NCI-H1436 treated with DMSO at 0.1 percent for 48 hours (cell line): ENCODE results near the gene DNM3.
"Not testable (repeated sequence)": the region's sequence is repeated elsewhere in the genome, so short reads cannot be mapped to it uniquely, and the experiment has no call there.

Experiments used
- DNase-seq: peaks from one replicate; lab custom pipeline; 2025; lab: John Stamatoyannopoulos, UW

Gene DNM3

DNA sequence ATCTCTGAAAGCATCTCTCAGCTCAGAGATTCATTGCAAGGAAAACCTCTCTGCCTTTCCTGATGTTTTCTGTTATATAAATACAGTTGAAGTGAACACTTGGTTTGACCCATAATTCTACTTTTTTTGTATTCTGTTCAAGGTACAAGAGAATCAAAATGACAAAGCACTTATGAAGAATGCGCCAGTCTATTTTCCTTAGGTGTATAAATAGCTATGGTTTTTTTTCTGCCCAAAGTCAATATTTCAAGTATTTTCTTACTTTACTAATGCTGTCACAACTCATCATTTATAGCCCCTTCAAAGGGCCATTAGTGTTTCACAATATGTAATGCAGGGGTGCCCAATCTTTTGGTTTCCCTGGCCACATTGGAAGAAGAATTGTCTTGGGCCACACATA lies 436.7 kb downstream of the DNM3 start:
- no peak for DNase-seq

DNA sequence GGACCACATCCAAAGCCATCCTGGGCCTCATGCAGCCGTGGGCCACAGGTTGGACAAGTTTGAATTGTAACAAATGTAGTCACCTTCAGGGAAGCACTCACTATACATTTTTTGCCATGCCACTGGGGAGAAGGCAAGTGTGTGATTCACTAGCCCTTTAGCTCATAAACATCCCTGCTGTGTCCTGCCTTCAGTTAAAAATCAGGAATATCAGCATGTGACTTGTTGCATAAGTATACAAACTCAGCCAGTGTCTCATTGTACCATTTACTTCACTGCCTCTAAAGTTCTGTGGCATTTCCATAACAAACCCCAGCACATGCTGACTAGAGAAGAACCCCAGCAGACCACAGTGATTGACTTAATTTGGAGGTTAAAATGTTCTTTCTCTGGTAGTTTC lies 437.2 kb downstream of the DNM3 start:
- no peak for DNase-seq

DNA sequence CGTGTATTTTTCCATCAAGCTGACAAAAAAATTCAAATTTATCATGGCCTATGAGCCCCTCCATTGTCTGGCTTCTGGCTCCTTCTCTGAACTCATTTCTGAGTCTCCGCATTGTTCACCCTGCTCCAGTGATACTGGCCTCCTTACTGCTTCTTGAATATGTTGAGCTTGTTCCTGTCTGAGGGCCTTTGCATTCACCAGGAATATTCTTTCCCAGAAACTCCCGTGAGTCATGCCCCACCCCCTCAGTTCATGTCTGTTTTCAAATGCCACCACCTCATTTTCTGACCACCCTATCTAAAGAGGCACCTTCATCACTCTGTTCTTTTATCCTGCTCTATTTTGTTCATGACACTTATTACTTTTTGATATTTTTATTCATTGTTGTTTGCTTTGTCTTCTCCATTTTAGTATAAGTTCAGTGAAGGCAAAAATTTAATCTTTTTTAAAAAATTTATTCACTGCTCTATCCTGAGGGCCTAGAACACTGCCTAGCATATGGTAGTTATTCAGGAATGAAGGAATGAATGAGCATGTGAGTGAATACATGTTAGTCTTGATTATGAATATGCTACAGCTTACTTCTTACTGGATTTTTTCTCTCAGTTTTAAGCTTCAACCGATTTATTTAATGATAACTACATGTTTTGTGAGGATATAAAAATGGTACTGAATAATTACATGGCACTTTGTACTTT lies 438.8 kb downstream of the DNM3 start:
- DNase-seq = no peak

DNA sequence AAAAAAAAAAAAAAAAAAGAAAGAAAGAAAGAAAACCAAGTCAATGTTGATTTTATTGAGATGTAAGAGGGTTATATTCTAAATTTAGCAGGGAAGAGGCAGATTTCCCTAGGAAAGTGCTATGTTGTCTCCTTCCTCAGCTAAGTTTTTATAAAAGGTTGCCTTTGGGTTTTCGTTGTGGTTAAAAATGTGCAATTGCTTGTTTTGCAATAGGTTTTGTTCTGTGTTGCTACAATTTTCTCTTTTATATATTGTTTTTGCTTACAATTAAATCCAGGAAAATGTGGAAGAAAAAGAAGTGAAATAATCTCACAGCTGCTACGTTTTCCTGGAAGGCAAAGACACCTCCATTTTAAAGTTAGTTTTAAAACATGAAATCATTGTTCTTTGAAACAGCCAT lies 442.5 kb downstream of the DNM3 start:
- no peak for DNase-seq

DNA sequence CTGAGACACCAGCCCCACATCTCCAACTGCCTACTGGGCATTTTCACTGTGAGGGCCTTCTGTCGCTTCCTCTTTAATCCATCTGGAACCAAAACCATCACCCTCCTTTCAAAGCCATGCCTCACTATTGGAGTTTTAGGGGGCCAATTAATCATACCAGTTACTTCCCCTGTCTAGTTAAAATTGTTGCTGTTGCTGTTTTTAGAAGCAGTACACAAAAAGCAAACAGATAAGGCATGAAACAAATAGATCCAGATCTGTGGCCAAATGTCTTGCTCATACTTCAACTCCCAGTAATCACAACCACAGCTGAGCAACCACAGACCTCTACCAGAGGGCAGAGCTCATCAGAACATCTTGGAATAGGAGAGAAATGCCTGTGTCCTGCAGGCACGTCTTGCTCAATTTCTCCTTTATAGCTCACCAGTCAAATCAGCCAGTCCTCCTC lies 445.4 kb downstream of the DNM3 start:
- no peak for DNase-seq

DNA sequence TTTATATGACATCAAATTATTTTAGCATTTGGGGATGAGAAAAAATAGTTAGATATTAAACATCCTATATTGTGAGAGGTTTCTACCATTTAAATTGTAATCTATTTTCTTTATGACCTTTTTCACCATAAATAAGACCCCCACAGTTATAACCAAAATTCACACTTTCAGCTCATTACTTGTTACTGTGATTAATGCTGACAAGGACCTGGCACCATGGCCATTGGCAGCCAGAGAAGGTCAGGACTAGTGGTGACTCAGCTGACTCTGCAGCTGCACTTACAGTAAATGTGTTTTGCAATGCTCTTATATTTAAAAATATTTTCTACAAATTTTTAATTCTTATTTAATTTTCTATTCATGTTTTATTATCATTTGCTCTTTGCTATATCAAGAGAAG lies 445.9 kb downstream of the DNM3 start:
- no peak for DNase-seq

DNA sequence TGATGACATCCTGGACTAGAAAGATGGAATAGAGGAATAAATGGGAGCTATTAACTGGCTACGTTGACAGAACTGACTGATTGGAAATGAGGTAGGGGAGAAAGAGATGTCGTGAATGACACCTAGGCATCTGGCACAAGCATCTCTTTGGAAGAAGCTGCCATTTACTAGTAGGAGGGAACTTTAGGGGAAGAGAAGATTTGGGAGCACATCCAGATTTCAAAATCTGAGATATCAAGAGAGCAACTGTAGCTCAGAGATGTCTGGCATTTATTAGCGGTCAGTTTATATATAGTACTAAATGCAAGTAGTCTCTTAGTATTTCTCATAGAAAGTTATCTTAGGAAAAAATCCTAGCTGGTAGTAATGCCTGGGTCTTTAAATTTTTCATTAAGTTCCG lies 447.3 kb downstream of the DNM3 start:
- DNase-seq = no peak

DNA sequence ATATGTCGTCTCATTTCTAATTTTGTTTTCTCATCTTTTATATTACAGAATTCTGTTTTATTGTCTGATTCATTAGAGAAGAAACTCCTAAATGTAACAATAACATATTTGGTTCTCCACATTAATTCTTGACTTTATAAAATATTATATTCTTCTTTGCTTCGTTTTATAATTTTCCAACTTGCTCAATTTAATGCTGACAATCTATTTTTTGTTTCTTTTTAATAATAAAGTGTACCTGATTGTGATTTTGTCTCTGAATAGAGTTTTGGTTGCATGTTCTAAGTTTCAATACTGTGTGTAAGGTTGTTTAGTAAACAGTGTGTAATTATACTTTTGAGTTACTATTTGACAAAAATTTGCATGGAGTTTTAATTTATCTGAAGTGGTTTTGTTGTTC lies 448.1 kb downstream of the DNM3 start:
- no peak for DNase-seq

DNA sequence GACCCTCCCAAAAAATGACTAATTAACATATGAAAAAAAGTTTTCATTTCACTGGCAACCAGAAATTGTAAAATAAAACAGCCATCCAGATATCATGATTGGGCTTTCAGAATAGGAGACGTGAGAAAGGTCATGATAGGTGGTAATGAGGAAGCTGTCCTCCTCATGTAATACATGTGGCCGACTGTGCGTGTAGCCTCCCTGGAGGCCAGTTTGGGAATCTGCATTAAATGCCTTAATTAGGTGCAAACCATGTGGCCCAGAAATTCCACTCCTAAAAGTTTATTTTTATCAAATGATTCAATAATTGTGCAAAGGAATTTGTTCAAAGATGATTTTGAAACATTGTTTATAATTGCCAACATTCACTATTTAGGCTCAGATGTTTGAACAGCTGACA lies 451.5 kb downstream of the DNM3 start:
- no peak for DNase-seq

DNA sequence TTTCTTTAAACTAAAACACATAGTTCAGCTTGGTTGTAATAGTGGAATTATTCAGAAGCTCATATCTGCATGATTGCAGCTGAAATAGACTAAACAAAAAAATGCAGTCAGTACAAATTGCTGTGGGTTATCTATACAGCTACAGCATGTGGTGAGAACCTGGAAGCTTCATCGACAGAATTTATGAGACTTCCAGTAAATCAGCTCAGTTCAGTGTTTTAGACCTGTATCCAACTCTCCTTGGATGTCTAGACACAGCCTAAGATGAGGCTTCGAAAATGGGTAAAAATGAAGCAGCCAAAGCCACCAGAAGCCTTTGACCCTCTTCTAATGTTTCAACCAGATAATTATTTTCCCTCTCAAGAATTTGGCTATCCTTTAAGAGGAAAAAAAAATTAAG lies 452.1 kb downstream of the DNM3 start:
- no peak for DNase-seq

DNA sequence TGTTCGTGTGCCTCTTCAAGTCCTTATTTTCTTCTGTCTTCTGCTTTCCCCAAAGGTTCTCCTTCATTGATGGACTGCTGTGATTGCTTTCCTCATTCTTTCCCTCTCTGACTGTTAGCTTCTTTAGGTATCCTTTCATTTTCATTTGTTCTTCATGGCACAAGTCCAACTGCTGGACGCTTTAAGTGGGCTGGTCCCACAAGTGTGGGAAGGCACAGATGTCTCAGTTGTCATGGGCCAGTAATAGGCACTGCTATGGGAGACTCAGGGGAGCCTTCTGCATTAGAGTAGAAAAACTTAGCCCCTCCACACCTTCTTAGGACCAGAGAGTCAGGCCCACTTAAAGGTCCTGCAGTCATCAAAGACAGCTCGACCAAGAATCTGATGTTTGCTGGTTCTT lies 456.8 kb downstream of the DNM3 start:
- DNase-seq = no peak

DNA sequence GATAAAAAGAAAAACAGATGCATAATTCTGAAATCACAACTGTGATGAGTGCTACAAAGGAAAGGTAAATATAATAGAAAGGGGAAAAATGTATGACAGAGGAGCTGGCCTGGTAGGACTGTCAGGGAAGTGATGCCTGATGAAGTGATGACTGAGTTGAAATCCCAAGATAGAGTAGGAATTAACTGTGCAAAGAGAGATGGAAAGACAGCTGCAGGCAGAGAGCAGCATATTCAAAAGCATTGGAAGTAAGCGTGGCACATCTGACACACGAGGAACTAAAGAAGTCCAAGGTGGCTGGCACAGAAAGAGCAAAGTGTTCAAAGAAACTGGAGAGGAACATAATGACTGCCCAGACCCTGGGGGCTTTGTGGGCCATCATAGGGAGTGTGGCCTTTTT lies 457.6 kb downstream of the DNM3 start:
- DNase-seq = no peak

DNA sequence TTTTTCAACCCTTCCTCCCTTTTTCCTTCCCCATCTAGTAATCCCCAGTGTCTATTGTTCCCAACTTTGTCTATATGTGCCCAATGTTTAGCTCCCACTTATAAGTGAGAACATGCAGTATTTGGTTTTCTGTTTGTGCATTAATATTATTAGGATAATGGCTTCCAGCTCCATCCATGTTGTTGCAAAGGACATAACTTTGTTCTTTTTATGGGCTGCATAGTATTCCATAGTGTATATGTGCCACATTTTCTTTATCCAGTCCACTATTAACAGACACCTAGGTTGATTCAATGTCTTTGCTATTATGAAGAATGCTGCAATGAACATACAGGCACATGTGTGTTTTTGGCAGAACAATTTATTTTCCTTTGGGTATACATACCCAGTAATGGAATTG lies 458.2 kb downstream of the DNM3 start:
- no peak for DNase-seq

DNA sequence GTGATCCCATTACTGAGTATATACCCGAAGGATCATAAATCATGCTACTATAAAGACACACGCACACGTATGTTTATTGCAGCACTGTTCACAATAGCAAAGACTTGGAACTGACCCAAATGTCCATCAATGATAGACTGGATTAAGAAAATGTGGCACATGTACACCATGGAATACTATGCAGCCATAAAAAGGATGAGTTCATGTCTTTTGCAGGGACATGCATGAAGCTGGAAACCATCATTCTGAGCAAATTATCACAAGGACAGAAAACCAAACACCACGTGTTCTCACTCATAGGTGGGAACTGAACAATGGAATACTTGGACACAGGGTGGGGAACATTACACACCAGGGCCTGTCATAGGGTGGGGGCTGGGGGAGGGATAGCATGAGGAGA lies 466.2 kb downstream of the DNM3 start:
- not testable (repeated sequence) for DNase-seq

DNA sequence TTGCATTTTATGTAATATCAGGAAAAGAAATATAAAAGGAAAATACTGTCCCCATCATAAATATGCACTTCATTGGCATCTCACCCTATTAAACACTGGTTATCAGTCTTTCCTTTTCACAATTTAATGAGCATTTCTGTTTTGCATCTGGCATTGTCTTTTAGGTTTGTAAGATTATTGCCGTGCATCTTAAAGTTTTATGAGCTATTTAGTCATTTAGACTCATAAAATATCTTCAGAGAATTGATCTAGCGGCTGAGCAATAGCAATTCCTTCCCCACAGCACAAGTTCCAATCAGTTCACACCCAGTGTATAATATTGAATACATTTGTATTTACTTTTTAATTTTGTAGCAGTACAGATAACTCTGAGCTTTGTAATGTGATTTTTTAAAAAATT lies 466.8 kb downstream of the DNM3 start:
- DNase-seq = no peak

DNA sequence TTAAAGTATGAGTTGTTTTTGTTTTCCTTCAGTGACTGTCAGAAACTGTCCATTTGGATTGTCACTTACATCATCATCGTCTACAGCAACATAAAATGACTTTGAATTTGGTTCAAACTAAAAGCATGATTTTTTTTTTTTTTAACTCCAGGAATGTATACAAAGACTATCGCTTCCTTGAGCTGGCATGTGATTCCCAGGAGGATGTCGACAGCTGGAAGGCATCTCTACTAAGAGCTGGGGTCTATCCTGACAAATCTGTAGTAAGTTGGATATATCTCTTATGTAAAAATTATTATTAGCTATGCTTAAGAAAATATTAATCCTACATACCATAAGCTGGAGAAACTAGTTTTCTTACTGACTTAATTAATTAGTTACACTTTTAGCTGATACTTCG lies 467.3 kb downstream of the DNM3 start:
- DNase-seq = no peak

DNA sequence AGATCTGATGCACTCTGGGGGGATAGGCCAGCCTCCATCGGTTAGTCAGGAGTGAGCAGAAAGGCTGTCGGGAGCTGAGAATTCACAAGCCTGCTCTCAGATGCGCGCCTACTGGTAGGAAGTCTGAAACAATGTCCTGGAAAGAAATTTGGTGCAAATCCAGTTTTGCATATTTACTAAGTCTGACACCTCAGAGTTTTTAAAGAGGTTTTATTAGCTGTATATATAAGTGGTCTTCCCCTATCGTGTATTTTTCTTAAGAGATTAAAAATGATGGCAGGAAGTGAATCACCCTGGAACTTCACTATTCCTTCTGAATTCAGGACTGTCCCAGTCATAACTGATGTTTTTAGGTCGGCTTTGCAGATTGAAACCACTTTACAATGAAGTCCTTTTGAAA lies 479.4 kb downstream of the DNM3 start:
- DNase-seq = no peak

DNA sequence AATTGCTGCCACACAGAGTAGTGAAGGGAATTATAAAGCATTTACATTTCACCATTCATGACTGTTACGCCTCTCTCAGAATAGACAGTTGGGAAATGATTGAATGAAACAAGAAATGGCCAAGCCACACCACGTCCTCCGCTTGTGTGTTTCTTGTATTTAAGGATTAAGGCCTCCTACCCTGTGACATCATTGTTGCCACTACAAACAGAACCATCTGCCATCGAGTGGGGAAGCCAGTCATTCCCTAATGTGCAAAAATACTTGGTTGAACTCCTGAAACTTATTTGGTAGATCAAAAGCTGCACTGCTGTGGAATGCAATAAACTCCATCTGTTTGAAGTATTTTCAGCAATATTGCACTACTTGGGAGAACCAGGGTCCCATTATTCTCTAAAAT lies 480.2 kb downstream of the DNM3 start:
- no peak for DNase-seq

DNA sequence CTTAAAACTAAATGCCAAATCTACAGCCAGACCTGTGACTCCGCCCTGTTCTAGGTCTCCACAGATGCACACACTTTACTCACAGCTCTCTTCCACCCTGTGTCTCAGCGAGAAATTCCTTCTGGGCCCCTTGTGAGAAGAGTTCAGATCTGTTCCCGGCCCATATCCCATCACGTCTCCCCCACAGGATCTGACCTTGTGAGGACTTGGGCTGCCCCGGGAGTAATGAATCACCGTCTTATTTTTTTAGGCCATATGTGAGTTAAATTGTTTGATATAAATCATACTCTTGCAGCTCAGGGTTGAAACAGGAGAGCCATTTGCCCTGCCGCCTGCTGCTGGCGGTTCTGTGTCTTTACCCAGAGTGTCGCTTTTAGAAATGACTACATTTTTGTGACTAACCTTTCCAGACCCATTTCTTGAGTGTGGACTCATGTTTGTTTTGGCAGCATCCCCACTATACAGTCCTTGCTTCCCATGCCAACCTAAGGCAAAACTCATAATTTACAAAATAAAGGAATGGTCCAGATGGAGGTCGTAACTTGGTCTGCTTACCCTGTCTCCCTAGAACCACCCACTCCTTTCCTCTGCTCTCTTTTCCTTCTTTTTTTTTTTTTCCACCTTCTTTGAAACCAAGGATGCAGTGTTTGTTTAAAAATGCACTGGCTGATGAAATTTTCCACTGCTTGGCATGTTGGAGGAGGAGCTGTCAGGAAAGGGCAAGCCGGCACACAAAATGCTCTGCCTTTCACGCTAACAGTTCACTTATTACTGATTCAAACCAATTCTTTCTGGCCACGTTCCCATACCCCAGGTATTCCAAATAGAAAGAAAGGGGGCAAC lies 481.1 kb downstream of the DNM3 start:
- no peak for DNase-seq

DNA sequence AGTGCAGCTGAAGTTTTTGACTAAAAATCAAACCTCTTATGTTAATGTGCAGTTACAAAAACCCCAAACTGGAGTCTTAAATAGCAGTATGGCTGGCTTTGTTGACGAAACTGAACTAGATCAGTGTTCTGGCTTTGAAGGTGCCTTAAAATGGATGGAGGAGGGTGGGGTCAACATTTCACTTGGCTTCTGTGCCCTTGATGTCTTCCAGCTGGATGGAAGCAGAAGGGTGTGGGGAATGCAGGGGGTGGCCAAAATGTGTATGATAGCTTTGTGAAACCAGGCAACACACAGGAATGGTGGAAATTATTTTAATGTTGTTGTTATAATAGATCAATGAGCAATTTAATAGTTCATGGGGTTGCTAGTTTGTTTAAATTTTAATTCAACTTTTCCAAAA lies 482.4 kb downstream of the DNM3 start:
- DNase-seq = no peak

DNA sequence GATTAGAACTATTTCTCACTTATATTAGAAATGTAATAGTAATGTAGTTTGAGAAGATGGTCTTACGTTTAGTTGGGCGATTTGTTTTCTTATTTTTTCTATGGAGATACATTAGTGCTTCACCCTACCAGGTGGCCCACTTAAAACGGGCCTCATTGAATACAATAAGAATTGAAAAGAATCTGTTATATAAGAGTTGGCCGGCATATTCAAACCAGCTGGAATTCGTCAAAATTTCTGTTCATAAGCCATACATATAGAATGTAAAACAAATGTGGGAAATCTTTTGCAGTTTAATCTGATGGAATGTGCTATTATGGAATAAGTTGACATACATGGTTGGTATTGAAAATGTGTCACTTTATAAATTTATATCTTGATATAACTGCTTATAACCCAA lies 482.8 kb downstream of the DNM3 start:
- DNase-seq = no peak

DNA sequence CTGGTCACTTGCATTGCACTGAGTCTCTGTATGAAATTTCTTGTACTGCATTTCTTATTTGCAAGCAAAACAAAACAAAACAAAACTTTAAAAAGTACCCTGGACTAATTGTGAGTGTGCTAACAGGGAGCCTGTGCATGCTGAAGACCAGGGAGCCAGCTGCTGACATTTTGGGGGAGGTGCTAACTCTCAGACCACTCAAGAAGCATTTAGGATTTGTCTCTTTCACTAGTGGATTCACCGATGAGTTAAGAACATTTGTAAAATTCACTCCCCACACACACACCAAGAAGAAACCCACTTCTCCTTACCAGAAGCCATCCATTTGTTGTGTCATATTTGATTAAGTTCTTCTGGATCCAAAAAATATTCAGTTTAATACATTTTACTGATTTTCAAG lies 483.5 kb downstream of the DNM3 start:
- DNase-seq = no peak

DNA sequence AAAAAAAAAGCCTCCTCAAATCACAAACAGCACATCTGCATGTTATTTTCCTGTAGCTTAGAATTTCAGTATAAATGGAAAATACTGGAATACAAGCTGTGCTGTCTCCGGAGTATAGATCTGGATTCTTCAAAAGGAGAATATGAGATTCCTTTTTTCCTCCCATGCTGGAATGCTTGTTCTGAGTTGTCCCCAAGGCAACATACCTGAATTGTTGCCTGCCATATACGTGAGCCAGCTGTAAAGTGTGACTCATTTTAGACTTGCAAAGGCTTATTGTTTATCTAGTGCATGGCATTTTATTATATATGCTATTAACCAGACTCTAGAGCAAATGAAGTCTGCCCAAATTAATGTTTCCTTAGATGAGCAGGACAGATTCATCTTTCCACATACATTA lies 484.2 kb downstream of the DNM3 start:
- no peak for DNase-seq

DNA sequence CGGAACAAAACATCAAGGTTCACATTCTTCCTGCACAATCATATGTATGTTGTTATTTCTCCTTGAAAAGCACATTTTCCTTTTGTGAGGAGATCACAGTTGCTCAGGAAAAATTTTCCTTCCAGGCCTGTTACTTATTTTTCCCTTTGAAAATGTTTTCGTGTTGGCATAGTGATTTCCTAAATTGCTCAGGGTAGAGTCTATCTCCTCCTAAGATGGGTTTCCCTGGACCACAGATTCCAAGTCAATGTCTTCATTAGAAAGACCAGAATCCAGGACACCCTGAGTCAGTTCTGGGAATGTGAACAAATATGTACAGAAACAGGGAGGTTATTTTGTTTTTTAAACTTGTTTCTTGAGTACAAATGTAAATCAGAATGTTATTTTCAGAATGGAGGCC lies 484.8 kb downstream of the DNM3 start:
- no peak for DNase-seq
